COLO668 (cell line): ENCODE data around the gene CBR4.
A peak's percentile ranks its signal among the peaks of the same experiment; 100 is the strongest.
"Not testable (repeated sequence)": the region's sequence is repeated elsewhere in the genome, so short reads cannot be mapped to it uniquely, and the experiment has no call there.

Source experiments
- DNase-seq: peaks from one replicate; lab custom pipeline; 2025; ENCODE audit not compliant: unreplicated experiment; lab: John Stamatoyannopoulos, UW

The CBR4 gene

GRCh38 chr4:168995537-168996295, 14.3 kb downstream of the CBR4 start:
- DNase-seq: no peak

- DNase-seq: no peak
Observed at GRCh38 chr4:168994958-168995357, 15.1 kb downstream of the CBR4 start.

DNA sequence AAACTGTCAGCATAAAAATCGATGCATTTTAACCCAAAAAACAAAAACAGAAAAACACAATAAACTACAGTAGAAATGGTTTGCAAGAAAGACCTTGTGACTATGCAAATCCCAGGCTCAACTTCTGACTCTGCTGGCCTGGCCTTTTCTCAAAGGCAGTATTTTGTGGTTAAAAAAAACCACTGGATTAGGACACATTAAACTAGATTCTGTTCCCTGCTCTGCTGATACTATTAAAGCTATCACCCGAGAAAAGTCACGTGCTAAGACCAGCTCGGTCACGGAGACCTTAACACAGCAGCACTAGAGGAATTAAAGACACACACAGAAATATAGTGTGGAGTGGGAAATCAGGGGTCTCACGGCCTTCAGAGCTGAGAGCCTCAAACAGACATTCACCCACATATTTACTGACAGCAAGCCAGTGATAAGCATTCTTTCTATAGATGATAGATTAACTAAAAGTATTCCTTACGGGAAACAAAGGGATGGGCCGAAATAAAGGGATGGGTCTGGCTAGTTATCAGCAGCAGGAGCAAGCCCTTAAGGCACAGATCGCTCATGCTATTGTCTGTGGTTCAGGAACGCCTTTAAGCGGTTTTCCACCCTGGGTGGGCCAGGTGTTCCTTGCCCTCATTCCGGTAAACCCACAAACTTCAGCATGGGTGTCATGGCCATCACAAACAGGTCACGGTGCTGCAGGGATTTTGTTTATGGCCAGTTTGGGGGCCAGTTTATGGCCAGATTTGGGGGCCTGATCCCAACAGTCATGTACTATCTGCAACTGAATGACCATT, 16.1 kb downstream of the CBR4 start:
- DNase-seq: no peak

GRCh38 chr4:168992952-168993482, 17.0 kb downstream of the CBR4 start:
- not testable (repeated sequence) for DNase-seq

GRCh38 chr4:168981942-168982341, 28.1 kb downstream of the CBR4 start:
- DNase-seq: no peak

DNA sequence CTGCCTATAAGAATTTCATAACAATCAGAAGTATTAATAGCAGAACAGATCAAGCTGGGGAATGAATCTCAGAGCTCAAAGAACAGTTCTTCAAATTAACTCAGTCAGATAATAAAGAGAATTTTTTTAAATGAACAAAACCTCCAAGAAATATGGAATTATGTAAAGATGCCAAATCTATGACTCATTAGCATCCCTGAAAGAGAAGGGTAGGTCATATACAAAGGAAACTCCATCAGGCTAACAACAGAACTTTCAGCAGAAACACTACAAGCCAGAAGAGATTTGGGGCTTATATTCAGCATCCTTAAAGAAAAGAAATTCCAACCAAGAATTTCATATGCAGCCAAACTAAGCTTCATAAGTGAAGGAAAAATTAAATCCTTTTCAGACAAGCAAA, 28.6 kb downstream of the CBR4 start:
- DNase-seq: no peak

- no peak for DNase-seq
Observed at GRCh38 chr4:168979338-168979737, 30.7 kb downstream of the CBR4 start.

GRCh38 chr4:168978001-168978700, 31.9 kb downstream of the CBR4 start:
- DNase-seq: no peak

GRCh38 chr4:168972596-168972995, 37.5 kb downstream of the CBR4 start:
- DNase-seq: no peak

DNA sequence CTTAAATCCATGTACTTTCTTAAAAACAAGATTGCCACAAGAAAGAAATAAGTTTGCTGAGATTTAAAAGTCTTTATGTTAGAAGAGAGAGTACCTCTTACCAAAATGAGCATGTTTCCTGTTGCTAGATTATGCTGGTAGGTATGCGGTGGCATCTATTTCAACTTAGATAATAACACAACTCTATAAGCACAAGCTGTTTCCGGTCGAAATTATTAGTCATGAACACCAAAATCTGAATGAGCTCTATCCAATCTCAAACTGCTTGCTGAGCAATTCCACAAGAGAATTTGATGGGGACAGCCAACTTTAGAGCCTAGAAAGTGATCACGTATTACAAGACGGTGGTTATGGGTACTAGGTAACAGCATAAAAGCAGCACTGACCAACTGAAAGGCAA, 49.3 kb downstream of the CBR4 start:
- no peak for DNase-seq

DNA sequence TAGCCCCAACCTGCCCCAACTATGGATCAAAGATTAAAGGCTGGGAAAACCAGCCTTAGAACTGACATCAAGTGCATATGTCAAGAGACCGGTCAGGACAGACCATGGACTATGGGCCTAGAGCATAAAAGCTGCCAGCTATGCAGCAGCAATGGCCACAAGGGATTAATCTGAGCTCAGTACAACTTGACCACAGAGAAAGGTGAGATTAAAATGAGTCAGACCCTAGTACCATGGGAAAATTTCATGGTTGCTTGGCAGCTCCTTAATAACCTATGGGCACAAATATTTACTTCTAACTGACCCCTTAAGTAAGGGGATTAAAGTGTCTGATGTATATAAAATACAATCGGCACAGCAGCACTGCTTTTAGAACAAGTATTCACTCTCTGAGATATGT, 54.4 kb downstream of the CBR4 start:
- DNase-seq: no peak

- peak; percentile 21 for DNase-seq
Observed at GRCh38 chr4:168952821-168953246, 57.2 kb downstream of the CBR4 start.

GRCh38 chr4:168945291-168945690, 64.8 kb downstream of the CBR4 start:
- DNase-seq: no peak

- DNase-seq: no peak
Observed at GRCh38 chr4:168942985-168943384, 67.1 kb downstream of the CBR4 start.
